NT2/D1 (cell line): Measurements from ENCODE around the gene TACC3.

Experiments
- SUZ12 ChIP-seq: IDR thresholded peaks from 2 replicates; pipeline ENCODE4 v1.6.1; 2011; ENCODE audit not compliant: insufficient read length, insufficient read depth; ENCODE audit errors: extremely low read depth
- YY1 ChIP-seq: IDR thresholded peaks from 2 replicates; pipeline ENCODE4 v1.6.1; 2011; ENCODE audit not compliant: insufficient read length, insufficient read depth
- ZNF274 ChIP-seq: IDR thresholded peaks from 2 replicates; pipeline ENCODE4 v1.6.1; 2011; ENCODE audit warnings: mild to moderate bottlenecking, low read depth, low read length

GRCh38 chr4:1745697-1746096, 24.4 kb downstream of the TACC3 start:
- TF ChIP-seq SUZ12 (no peak), ZNF274 (no peak), YY1 (no peak)
